Glutamatergic neuron (in vitro differentiated cells): ENCODE results near the gene B3GAT3. TPM values are rescaled to one million over a fixed set of nuclear protein-coding genes. Genes with fewer than 3 reads are reported as not detected.
"Not testable (repeated sequence)": the region's sequence is repeated elsewhere in the genome, so short reads cannot be mapped to it uniquely, and the experiment has no call there.

Source experiments
- DNase-seq: peaks from one replicate; pipeline ENCODE4 v3.0.0; 2022
- H3K27ac Mint-ChIP-seq: one replicate; pipeline ENCODE4 v1.8.0; 2020; ENCODE audit warnings: mild to moderate bottlenecking, mixed read lengths, inconsistent platforms; ENCODE audit not compliant: unreplicated experiment
- H3K27me3 Mint-ChIP-seq: one replicate; pipeline ENCODE4 v1.8.0; 2020; ENCODE audit warnings: mild to moderate bottlenecking, moderate library complexity, mixed read lengths, inconsistent platforms; ENCODE audit not compliant: unreplicated experiment
- H3K36me3 Mint-ChIP-seq: one replicate; pipeline ENCODE4 v1.8.0; 2020; ENCODE audit warnings: mild to moderate bottlenecking, mixed read lengths, inconsistent platforms; ENCODE audit not compliant: unreplicated experiment
- H3K4me1 Mint-ChIP-seq: one replicate; pipeline ENCODE4 v1.8.0; 2020; ENCODE audit warnings: mild to moderate bottlenecking, low read depth, mixed read lengths, inconsistent platforms; ENCODE audit not compliant: unreplicated experiment
- H3K4me3 Mint-ChIP-seq: one replicate; pipeline ENCODE4 v1.8.0; 2020; ENCODE audit warnings: mild to moderate bottlenecking, mixed read lengths, inconsistent platforms; ENCODE audit not compliant: unreplicated experiment
- H3K9me3 Mint-ChIP-seq: one replicate; pipeline ENCODE4 v1.8.0; 2020; ENCODE audit warnings: mild to moderate bottlenecking, moderate library complexity, mixed read lengths, inconsistent platforms; ENCODE audit not compliant: unreplicated experiment
- microRNA-seq: library from miRNA; unstranded; fragments of <30 nt; microRNA quantifications from one replicate; pipeline ENCODE4, GENCODE V29; 2020; ENCODE audit not compliant: unreplicated experiment
- total RNA-seq: library from RNA; stranded (reverse); fragmentation: NEBNext Ultra II Directional; extraction: Animal tissue kit (Norgen Biotek cat#: 25700); gene quantifications from one replicate; pipeline ENCODE4 v1.2.1, GENCODE V29; 2021; ENCODE audit not compliant: unreplicated experiment
- TF ChIP-seq, protein P1 (sequence below): fragments of 200-600 bp; sonication (generic); IDR thresholded peaks from one replicate; pipeline ENCODE4 v1.5.0; 2021; ENCODE audit not compliant: partially characterized antibody, unreplicated experiment

B3GAT3 gene
- total RNA-seq, 1 donor from 2014 or later: 71.6 TPM

DNA sequence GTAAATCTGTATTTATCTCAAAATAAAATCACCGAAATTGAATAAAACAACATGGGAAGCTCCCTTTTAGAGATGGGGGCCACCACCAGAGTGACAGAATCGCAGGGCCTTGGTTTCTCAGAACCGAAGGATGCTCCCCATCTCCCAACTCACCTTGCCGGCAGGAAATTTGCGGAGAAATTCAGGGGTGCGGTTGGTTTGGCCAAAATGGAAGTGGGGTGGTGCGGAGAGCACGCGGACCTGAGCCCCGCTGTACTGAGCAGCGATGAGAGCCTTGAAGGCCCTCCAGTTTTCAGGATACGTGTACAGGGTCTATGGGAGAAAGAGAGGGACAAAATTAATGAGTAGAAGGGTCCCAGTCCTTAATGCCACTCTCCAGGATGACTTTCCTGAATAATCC, 49.4 kb downstream of the B3GAT3 start:
- TF ChIP-seq, protein P1, sequence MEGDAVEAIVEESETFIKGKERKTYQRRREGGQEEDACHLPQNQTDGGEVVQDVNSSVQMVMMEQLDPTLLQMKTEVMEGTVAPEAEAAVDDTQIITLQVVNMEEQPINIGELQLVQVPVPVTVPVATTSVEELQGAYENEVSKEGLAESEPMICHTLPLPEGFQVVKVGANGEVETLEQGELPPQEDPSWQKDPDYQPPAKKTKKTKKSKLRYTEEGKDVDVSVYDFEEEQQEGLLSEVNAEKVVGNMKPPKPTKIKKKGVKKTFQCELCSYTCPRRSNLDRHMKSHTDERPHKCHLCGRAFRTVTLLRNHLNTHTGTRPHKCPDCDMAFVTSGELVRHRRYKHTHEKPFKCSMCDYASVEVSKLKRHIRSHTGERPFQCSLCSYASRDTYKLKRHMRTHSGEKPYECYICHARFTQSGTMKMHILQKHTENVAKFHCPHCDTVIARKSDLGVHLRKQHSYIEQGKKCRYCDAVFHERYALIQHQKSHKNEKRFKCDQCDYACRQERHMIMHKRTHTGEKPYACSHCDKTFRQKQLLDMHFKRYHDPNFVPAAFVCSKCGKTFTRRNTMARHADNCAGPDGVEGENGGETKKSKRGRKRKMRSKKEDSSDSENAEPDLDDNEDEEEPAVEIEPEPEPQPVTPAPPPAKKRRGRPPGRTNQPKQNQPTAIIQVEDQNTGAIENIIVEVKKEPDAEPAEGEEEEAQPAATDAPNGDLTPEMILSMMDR: no peak
- Mint-ChIP-seq H3K27ac (peak overlapping the region; percentile 94), H3K9me3 (peaks cover 5% of the 10 kb centered on the region), H3K27me3 (peaks cover 8% of the 10 kb centered on the region), H3K36me3 (peaks cover 3% of the 10 kb centered on the region), H3K4me3 (peak overlapping the region; percentile 99), H3K4me1 (peaks cover 16% of the 10 kb centered on the region)
- no peak for DNase-seq

DNA sequence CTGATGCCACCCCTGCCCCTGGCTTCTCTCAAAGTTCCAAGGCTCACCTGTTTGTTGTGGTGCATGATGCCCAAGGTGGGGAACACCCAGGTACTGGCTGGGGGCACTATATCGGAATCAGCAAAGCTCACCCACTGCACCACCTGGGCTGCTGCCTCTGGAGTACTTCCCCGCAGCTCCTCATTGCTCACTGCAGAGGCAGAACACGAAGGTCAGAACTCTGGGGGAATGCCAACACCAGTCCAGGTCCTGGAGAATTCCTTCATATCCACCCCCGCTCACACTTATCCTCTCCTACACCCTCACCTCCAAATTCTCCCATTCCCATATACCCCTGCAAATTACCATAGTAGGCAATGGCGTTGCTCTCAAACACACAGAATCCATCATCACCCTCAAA, 50.3 kb downstream of the B3GAT3 start:
- not testable (repeated sequence) for H3K9me3 Mint-ChIP-seq, H3K27me3 Mint-ChIP-seq, H3K36me3 Mint-ChIP-seq, H3K27ac Mint-ChIP-seq, DNase-seq
- Mint-ChIP-seq H3K4me1 (peaks cover 16% of the 10 kb centered on the region), H3K4me3 (peak overlapping the region; percentile 67)

DNA sequence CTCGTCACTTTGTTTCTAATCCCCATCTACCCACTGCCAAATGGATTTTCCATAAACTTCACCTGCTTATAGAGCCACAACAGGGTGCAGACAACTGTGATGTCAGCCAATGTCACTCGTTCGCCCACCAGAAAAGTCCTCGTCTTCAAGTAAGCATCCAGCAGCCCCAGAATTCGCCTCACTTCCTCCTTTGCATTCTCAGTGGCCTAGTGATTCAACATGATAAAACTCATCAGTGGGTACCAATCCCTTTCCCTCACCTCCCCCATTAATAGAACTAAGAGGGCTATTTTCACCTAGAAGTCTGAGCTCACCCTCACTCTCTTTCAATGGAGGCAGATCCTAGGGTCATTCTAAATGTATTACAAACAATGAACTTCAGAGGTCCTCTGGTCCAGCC, 50.9 kb downstream of the B3GAT3 start:
- not testable (repeated sequence) for H3K4me3 Mint-ChIP-seq, DNase-seq, H3K36me3 Mint-ChIP-seq, H3K9me3 Mint-ChIP-seq, H3K27ac Mint-ChIP-seq, H3K27me3 Mint-ChIP-seq
- peaks cover 16% of the 10 kb centered on the region for H3K4me1 Mint-ChIP-seq

DNA sequence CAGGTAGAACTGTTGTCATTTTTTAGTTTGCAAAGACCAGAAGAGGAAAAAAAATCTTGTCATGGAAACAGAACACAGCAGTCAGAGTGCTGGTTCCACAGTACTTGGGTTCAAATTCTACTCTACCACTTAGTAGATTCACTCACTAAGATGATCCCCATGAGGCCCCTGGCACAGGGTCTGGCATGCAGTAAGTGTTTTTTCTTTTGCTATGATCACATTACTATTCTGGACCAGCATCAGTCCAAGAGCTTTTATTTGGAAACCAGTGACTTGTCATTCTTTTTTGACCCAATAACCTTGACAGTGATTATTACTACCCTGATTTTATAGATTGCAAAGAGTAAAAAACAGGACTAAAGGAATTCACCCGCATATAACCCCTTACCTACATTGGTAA, 52.2 kb downstream of the B3GAT3 start:
- no peak for DNase-seq
- H3K27me3 Mint-ChIP-seq: peaks cover 7% of the 10 kb centered on the region
- peaks cover 3% of the 10 kb centered on the region for H3K36me3 Mint-ChIP-seq
- no peak overlapping the region for H3K4me3 Mint-ChIP-seq
- TF ChIP-seq, protein P1: no peak
- peaks cover 1% of the 10 kb centered on the region for H3K9me3 Mint-ChIP-seq
- peaks cover 13% of the 10 kb centered on the region for H3K4me1 Mint-ChIP-seq
- H3K27ac Mint-ChIP-seq: no peak overlapping the region

DNA sequence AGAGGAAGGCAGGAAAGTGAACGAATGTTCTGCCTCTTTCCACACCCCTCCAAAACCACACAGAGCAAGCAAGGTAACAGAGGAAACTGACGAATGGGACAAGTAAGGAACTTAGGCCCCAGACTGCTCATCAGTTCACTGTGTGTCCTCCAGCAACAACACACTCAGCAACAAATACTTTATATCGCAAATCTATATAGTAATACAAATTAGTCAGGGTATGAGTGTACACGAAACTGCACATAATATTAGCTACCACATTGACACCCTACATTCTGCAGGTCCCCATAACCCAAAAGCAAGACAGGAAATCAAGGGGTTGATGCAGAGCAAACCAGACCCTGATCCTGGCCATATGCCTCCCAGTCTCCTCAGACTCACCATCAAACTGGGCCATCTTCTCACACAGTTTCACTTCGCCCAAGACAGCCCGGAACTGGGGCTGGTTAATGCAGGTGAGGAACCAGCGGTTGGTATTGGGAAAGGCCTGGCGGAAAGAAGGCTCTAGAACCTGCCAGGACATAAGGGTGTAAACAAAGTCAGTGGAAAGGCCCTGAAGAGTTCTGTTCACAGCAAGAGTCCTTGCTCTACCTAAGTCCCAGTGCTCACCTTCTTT, 54.7 kb downstream of the B3GAT3 start:
- Mint-ChIP-seq H3K4me1 (peaks cover 4% of the 10 kb centered on the region), H3K36me3 (peaks cover under 1% of the 10 kb centered on the region), H3K4me3 (no peak overlapping the region), H3K27ac (no peak overlapping the region), H3K27me3 (peaks cover 2% of the 10 kb centered on the region), H3K9me3 (no peaks in the 10 kb centered on the region)
- TF ChIP-seq, protein P1: no peak
- DNase-seq: no peak

DNA sequence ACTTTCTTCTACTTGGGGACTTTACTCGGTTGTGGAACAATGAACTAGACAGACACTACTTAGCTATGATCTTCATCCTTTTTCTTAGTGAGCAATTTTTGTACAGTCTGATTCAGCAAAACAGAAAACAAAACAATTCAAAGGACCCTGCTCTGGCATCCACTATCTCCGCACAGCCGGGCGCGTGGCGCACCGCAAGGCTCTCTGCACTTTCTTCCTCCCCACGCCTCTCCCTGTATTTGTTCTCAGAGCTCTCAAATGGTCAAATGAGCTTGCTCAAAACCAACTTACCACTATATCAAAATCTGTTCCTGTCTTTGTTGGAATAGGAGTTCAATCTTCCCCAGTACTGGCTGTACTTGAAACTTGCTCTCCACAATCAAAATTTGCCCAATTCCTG, 55.5 kb downstream of the B3GAT3 start:
- H3K27me3 Mint-ChIP-seq: peaks cover 2% of the 10 kb centered on the region
- TF ChIP-seq, protein P1: no peak
- H3K36me3 Mint-ChIP-seq: no peaks in the 10 kb centered on the region
- no peaks in the 10 kb centered on the region for H3K4me1 Mint-ChIP-seq
- H3K4me3 Mint-ChIP-seq: no peak overlapping the region
- H3K9me3 Mint-ChIP-seq: no peaks in the 10 kb centered on the region
- DNase-seq: no peak
- H3K27ac Mint-ChIP-seq: no peak overlapping the region

Small RNA genes within 50 kb of the gene (microRNA-seq; reads per million reads assigned to microRNA genes)
- gene MIR6747: 4.3 reads per million, percentile 29 among the genes with 10 or more reads in this experiment

Other genes starting within 250 kb of the B3GAT3 start
- gene SCGB1A1, start 203.0 kb downstream of the B3GAT3 start, total RNA-seq: not detected
- 4.5 TPM for gene AHNAK, start 75.2 kb downstream of the B3GAT3 start, total RNA-seq
- 928 TPM for gene EEF1G, start 48.1 kb downstream of the B3GAT3 start, total RNA-seq
- 29.7 TPM for gene TUT1, start 30.5 kb downstream of the B3GAT3 start, total RNA-seq
- gene MTA2, start 20.1 kb downstream of the B3GAT3 start, total RNA-seq: 172 TPM
- 26.7 TPM for gene EML3, start 9.2 kb downstream of the B3GAT3 start, total RNA-seq
- 1.3 TPM for gene ROM1, start 8.7 kb downstream of the B3GAT3 start, total RNA-seq
- gene GANAB, start 24.6 kb upstream of the B3GAT3 start, total RNA-seq: 213 TPM
- 20.9 TPM for gene INTS5, start 31.3 kb upstream of the B3GAT3 start, total RNA-seq
- gene C11orf98, start 43.2 kb upstream of the B3GAT3 start, total RNA-seq: 73.6 TPM
- gene CSKMT, start 43.3 kb upstream of the B3GAT3 start, total RNA-seq: 15.7 TPM
- gene UQCC3, start 49.7 kb upstream of the B3GAT3 start, total RNA-seq: 5.7 TPM
- gene LBHD1, start 50.3 kb upstream of the B3GAT3 start, total RNA-seq: 4.6 TPM
- 146 TPM for gene UBXN1, start 57.1 kb upstream of the B3GAT3 start, total RNA-seq
- 1.8 TPM for gene LRRN4CL, start 67.5 kb upstream of the B3GAT3 start, total RNA-seq
- gene BSCL2, start 85.4 kb upstream of the B3GAT3 start, total RNA-seq: 550 TPM
- 266 TPM for gene GNG3, start 85.7 kb upstream of the B3GAT3 start, total RNA-seq
- 58.6 TPM for gene HNRNPUL2, start 105.5 kb upstream of the B3GAT3 start, total RNA-seq
- gene TTC9C, start 106.5 kb upstream of the B3GAT3 start, total RNA-seq: 34.1 TPM
- gene ZBTB3, start 132.2 kb upstream of the B3GAT3 start, total RNA-seq: 14.6 TPM
- 92.5 TPM for gene POLR2G, start 139.6 kb upstream of the B3GAT3 start, total RNA-seq
- 39.4 TPM for gene TAF6L, start 149.4 kb upstream of the B3GAT3 start, total RNA-seq
- 28.2 TPM for gene TMEM179B, start 165.4 kb upstream of the B3GAT3 start, total RNA-seq
- 17.4 TPM for gene TMEM223, start 170.0 kb upstream of the B3GAT3 start, total RNA-seq
- 104 TPM for gene NXF1, start 183.5 kb upstream of the B3GAT3 start, total RNA-seq
- 40.7 TPM for gene STX5, start 210.1 kb upstream of the B3GAT3 start, total RNA-seq
- 1.0 TPM for gene TEX54, start 210.9 kb upstream of the B3GAT3 start, total RNA-seq
- 69.0 TPM for gene WDR74, start 217.6 kb upstream of the B3GAT3 start, total RNA-seq